ENCODE data around the gene TAF1. TPM values are rescaled to one million over a fixed set of nuclear protein-coding genes. Genes with fewer than 3 reads are reported as not detected.
"Not testable (repeated sequence)": the region's sequence is repeated elsewhere in the genome, so short reads cannot be mapped to it uniquely, and the experiment has no call there.

TAF1 gene
- total and polyA plus RNA-seq, 2 of the 13 experiments (the other 11 are each of a cell fraction or from before 2014, with no cell fraction given) = 8.1 to 17.7 TPM

- no peak for DNase-seq (ENCODE audit: low spot score)
- ChIA-PET POLR2A (no interaction called here), CTCF (ENCODE audit: low intra/inter-chr PET ratio, low total read pairs) (no interaction called here)
- no peak overlapping the region for H3K9ac ChIP-seq (ENCODE audit: insufficient read depth, low read depth, low read length)
- H3K4me3 ChIP-seq (replicated peaks in 1 of 3; ENCODE audit: insufficient read depth in 1 of 3, low read depth in 2 of 3, low read length in 3 of 3) = no peak overlapping the region
- H4K20me1 ChIP-seq (ENCODE audit: insufficient read depth, low read length) = no peaks in the 10 kb centered on the region
- no TSS peak for BruUV-seq (replicated peaks)
- intact Hi-C loops (cut with micrococcal nuclease; ENCODE audit: unreplicated experiment) = no loop called here
- peaks cover 0 to 9% of the 10 kb centered on the region in 2 experiments; a peak in 3 of 5 replicates for H3K36me3 ChIP-seq (replicated peaks in 1 of 2; ENCODE audit: control insufficient read depth in 1 of 2, insufficient read depth in 2 of 2, low read length in 2 of 2)
- no peak overlapping the region for H3K27ac ChIP-seq (ENCODE audit: extremely low read length, insufficient read depth, low read length)
- no peak for FAIRE-seq
- H3K4me2 ChIP-seq (ENCODE audit: low read depth, low read length) = no peak overlapping the region
- TF ChIP-seq MAZ (IDR thresholded peaks at IDR 0.05; ENCODE audit: borderline replicate concordance, low read depth, low read length) (no peak), MAZ (CRISPR knock-in tag; IDR thresholded peaks at IDR 0.05; ENCODE audit: low read depth) (no peak), ZNF609 (CRISPR knock-in tag; IDR thresholded peaks at IDR 0.05; ENCODE audit: borderline replicate concordance) (no peak), ARID2 (CRISPR knock-in tag; IDR thresholded peaks at IDR 0.05; ENCODE audit: borderline replicate concordance) (no peak), ZFYVE20 (CRISPR knock-in tag; IDR thresholded peaks at IDR 0.05; ENCODE audit: borderline replicate concordance, low read depth) (no peak), ZNF512B (CRISPR knock-in tag; IDR thresholded peaks at IDR 0.05; ENCODE audit: borderline replicate concordance) (no peak), HOXA5 (CRISPR knock-in tag; IDR thresholded peaks at IDR 0.05) (no peak)
- TF ChIP-seq, protein P1, sequence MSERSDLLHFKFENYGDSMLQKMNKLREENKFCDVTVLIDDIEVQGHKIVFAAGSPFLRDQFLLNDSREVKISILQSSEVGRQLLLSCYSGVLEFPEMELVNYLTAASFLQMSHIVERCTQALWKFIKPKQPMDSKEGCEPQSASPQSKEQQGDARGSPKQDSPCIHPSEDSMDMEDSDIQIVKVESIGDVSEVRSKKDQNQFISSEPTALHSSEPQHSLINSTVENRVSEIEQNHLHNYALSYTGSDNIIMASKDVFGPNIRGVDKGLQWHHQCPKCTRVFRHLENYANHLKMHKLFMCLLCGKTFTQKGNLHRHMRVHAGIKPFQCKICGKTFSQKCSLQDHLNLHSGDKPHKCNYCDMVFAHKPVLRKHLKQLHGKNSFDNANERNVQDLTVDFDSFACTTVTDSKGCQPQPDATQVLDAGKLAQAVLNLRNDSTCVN (CRISPR knock-in tag; IDR thresholded peaks at IDR 0.05; ENCODE audit: borderline replicate concordance) = no peak
- in situ Hi-C loops (cut with HindIII; ENCODE audit: extremely low pct_ligation_motif_present, low pct_unique_long_range_greater_than_20kb) = no loop called here
- WGBS (ENCODE audit: low lambda C conversion rate) = no CpG with 5 or more reads among the region's 2 CpGs
- H3K79me2 ChIP-seq (ENCODE audit: insufficient read depth, low read length) = no peaks in the 10 kb centered on the region
- H2AFZ ChIP-seq (ENCODE audit: low read length) = no peak overlapping the region
- H3K4me1 ChIP-seq (ENCODE audit: insufficient read depth, low read length) = no peaks in the 10 kb centered on the region
- H3K9me3 ChIP-seq (ENCODE audit: low read length) = no peaks in the 10 kb centered on the region
- no peaks in the 10 kb centered on the region for H3K27me3 ChIP-seq (ENCODE audit: control insufficient read depth in 1 of 2, insufficient read depth in 2 of 2, low read length in 2 of 2)
- ATAC-seq = no peak
These were observed 84.4 kb downstream of the TAF1 start for GRCh38 chrX:71450433-71451106.

DNA sequence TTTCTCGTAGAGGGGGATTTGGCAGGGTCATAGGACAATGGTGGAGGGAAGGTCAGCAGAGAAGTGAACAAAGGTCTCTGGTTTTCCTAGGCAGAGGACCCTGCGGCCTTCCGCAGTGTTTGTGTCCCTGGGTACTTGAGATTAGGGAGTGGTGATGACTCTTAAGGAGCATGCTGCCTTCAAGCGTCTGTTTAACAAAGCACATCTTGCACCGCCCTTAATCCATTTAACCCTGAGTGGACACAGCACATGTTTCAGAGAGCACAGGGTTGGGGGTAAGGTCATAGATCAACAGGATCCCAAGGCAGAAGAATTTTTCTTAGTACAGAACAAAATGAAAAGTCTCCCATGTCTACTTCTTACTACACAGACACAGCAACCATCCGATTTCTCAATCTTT lies 85.4 kb downstream of the TAF1 start:
- CTCF ChIA-PET (ENCODE audit: low intra/inter-chr PET ratio, low total read pairs); ATAC-seq; H2AFZ ChIP-seq (ENCODE audit: low read length); H4K20me1 ChIP-seq (ENCODE audit: insufficient read depth, low read length); BruUV-seq (replicated peaks); in situ Hi-C loops (cut with HindIII; ENCODE audit: extremely low pct_ligation_motif_present, low pct_unique_long_range_greater_than_20kb); FAIRE-seq; H3K4me1 ChIP-seq (ENCODE audit: insufficient read depth, low read length); H3K4me3 ChIP-seq (replicated peaks in 1 of 3; ENCODE audit: insufficient read depth in 1 of 3, low read depth in 2 of 3, low read length in 3 of 3); H3K9me3 ChIP-seq (ENCODE audit: low read length); intact Hi-C loops (cut with micrococcal nuclease; ENCODE audit: unreplicated experiment); DNase-seq (ENCODE audit: low spot score); H3K4me2 ChIP-seq (ENCODE audit: low read depth, low read length); POLR2A ChIA-PET; H3K79me2 ChIP-seq (ENCODE audit: insufficient read depth, low read length); H3K9ac ChIP-seq (ENCODE audit: insufficient read depth, low read depth, low read length); H3K27me3 ChIP-seq (ENCODE audit: control insufficient read depth in 1 of 2, insufficient read depth in 2 of 2, low read length in 2 of 2); H3K27ac ChIP-seq (ENCODE audit: extremely low read length, insufficient read depth, low read length): not testable (repeated sequence)
- peaks cover 3 to 16% of the 10 kb centered on the region in 2 experiments; a peak in 4 of 5 replicates for H3K36me3 ChIP-seq (replicated peaks in 1 of 2; ENCODE audit: control insufficient read depth in 1 of 2, insufficient read depth in 2 of 2, low read length in 2 of 2)
- WGBS (ENCODE audit: low lambda C conversion rate) = 87% methylated on average over 4 of the region's 6 CpGs

Data from HepG2 (cell line).